ENCODE data around the gene GLP2R.

GRCh38 chr17:9904277-9905077 is 78.8 kb downstream of the GLP2R start:
- TF ChIP-seq ZSCAN16 (tag by site-specific recombination; IDR thresholded peaks at IDR 0.05) (no peak), YY1 (tag by site-specific recombination; IDR thresholded peaks at IDR 0.05) (no peak), ZNF274 (IDR thresholded peaks at IDR 0.05; ENCODE audit: low read length) (no peak), ZNF274 (tag by site-specific recombination; IDR thresholded peaks at IDR 0.05; ENCODE audit: borderline replicate concordance) (no peak)
